IMR-90 (cell line): ENCODE data around the gene EYS. TPM values are rescaled to one million over a fixed set of nuclear protein-coding genes. Genes with fewer than 3 reads are reported as not detected.

ENCODE experiments used
- ATAC-seq: fragments of 200-7000 bp; cut with Tn5 transposase; 2 replicates; pipeline ENCODE4 v1.9.1; 2020; ENCODE audit warnings: low read depth, mild to moderate bottlenecking, moderate library complexity
- BruUV-seq: library from RNA; stranded (reverse); fragments of 400-500 nt; replicated peaks from 2 replicates; lab custom pipeline; 2021; lab: Mats Ljungman, UMichigan
- CTCF ChIA-PET: fragments of 300-600 bp; formaldehyde crosslinking; extraction: SDS; loops from one replicate; lab custom pipeline; 2021; ENCODE audit warnings: antibody characterized with exemption; lab: Yijun Ruan, JAX
- POLR2A ChIA-PET: fragments of 300-600 bp; sonication (Branson Sonifier 250); formaldehyde crosslinking; loops from one replicate; lab custom pipeline; 2022; ENCODE audit warnings: antibody characterized with exemption; ENCODE audit not compliant: unreplicated experiment; lab: Charles Lee
- DNase-seq: peaks from one replicate; pipeline ENCODE4 v3.0.0; 2013
- H2AFZ ChIP-seq: replicated peaks from 2 replicates; pipeline ENCODE3; 2013; ENCODE audit warnings: low read length, mild to moderate bottlenecking; ENCODE audit not compliant: poor library complexity
- H2AK5ac ChIP-seq: 2 replicates; pipeline ENCODE4 v1.6.1; 2013; ENCODE audit warnings: low read depth, low read length, inconsistent platforms
- H2AK9ac ChIP-seq: replicated peaks from 2 replicates; pipeline ENCODE3; 2013; ENCODE audit warnings: mild to moderate bottlenecking, low read depth, low read length, moderate library complexity; ENCODE audit not compliant: poor library complexity
- H2BK120ac ChIP-seq: 2 replicates; pipeline ENCODE4 v1.6.1; 2013; ENCODE audit warnings: low read depth, low read length, inconsistent platforms
- H2BK15ac ChIP-seq: 3 replicates; pipeline ENCODE4 v1.6.1; 2013; ENCODE audit warnings: low read depth, low read length, inconsistent platforms
- H2BK20ac ChIP-seq: 2 replicates; pipeline ENCODE4 v1.6.1; 2013; ENCODE audit warnings: low read depth, mild to moderate bottlenecking, inconsistent platforms, low read length, moderate library complexity
- H2BK5ac ChIP-seq: 2 replicates; pipeline ENCODE4 v1.6.1; 2013; ENCODE audit warnings: mild to moderate bottlenecking, low read depth, low read length, inconsistent platforms; ENCODE audit not compliant: poor library complexity, severe bottlenecking
- H3K14ac ChIP-seq: replicated peaks from 2 replicates; pipeline ENCODE4 v1.6.1; 2013; ENCODE audit warnings: low read depth, low read length, inconsistent platforms
- H3K18ac ChIP-seq: 2 replicates; pipeline ENCODE4 v1.6.1; 2013; ENCODE audit warnings: low read depth, low read length, control low read depth
- H3K23ac ChIP-seq: 2 replicates; pipeline ENCODE4 v1.6.1; 2013; ENCODE audit warnings: low read depth, low read length, inconsistent platforms
- H3K27ac ChIP-seq: 2 replicates; pipeline ENCODE4 v1.5.1; 2013; ENCODE audit warnings: mild to moderate bottlenecking, control low read depth, low read length; ENCODE audit not compliant: insufficient read depth
- H3K27me3 ChIP-seq: 2 replicates; pipeline ENCODE4 v1.6.1; 2013; ENCODE audit warnings: low read length; ENCODE audit not compliant: control insufficient read depth, insufficient read depth
- H3K36me3 ChIP-seq: 2 replicates; pipeline ENCODE4 v1.6.1; 2013; ENCODE audit warnings: low read length, mixed read lengths; ENCODE audit not compliant: control insufficient read depth, insufficient read depth
- H3K4ac ChIP-seq: 2 replicates; pipeline ENCODE4 v1.6.1; 2013; ENCODE audit warnings: low read depth, low read length, inconsistent platforms
- H3K4me1 ChIP-seq: 2 replicates; pipeline ENCODE4 v1.6.1; 2013; ENCODE audit warnings: low read length, mixed read lengths; ENCODE audit not compliant: control insufficient read depth, insufficient read depth
- H3K4me2 ChIP-seq: 2 replicates; pipeline ENCODE4 v1.6.1; 2013; ENCODE audit warnings: low read depth, mild to moderate bottlenecking, control low read depth, low read length, moderate library complexity
- H3K4me3 ChIP-seq: 2 replicates; pipeline ENCODE4 v1.5.1; 2013; ENCODE audit warnings: low read depth, mild to moderate bottlenecking, control low read depth, low read length, moderate library complexity; ENCODE audit not compliant: insufficient read depth
- H3K56ac ChIP-seq: 2 replicates; pipeline ENCODE4 v1.6.1; 2013; ENCODE audit warnings: low read length, inconsistent platforms; ENCODE audit not compliant: insufficient read depth; ENCODE audit errors: extremely low read depth
- H3K79me1 ChIP-seq, 2 experiments: 2 replicates each; pipeline ENCODE4 v1.6.1; 2013; ENCODE audit warnings: low read length in 2 of 2, inconsistent platforms in 1 of 2, low read depth in 1 of 2
- H3K9ac ChIP-seq: 2 replicates; pipeline ENCODE4 v1.6.1; 2013; ENCODE audit warnings: low read depth, low read length, control low read depth
- H3K9me1 ChIP-seq: 2 replicates; pipeline ENCODE4 v1.6.1; 2013; ENCODE audit warnings: low read length, inconsistent platforms; ENCODE audit not compliant: insufficient read depth
- H3K9me3 ChIP-seq: 2 replicates; pipeline ENCODE4 v1.6.1; 2013; ENCODE audit warnings: low read length; ENCODE audit not compliant: control insufficient read depth, insufficient read depth
- H4K20me1 ChIP-seq: 2 replicates; pipeline ENCODE4 v1.6.1; 2013; ENCODE audit warnings: low read length, inconsistent platforms; ENCODE audit not compliant: insufficient read depth
- H4K5ac ChIP-seq: 2 replicates; pipeline ENCODE4 v1.6.1; 2013; ENCODE audit warnings: mild to moderate bottlenecking, low read depth, low read length, control low read depth
- H4K8ac ChIP-seq, 2 experiments: 2 replicates each; pipeline ENCODE4 v1.6.1; 2013; ENCODE audit warnings: low read depth in 2 of 2, low read length in 2 of 2, control low read depth in 1 of 2, inconsistent platforms in 1 of 2
- H4K91ac ChIP-seq: 2 replicates; pipeline ENCODE4 v1.6.1; 2013; ENCODE audit warnings: low read depth, low read length, inconsistent platforms; ENCODE audit not compliant: insufficient read depth
- CTCF ChIP-seq: conservative IDR thresholded peaks from 2 replicates; pipeline ENCODE4 v1.5.1; 2012; ENCODE audit warnings: mild to moderate bottlenecking, low read depth, low read length, improper control_type of control experiment
- FOS ChIP-seq: fragments of 150-350 bp; IDR thresholded peaks from 2 replicates; pipeline ENCODE4 v1.6.1; 2016; ENCODE audit warnings: low read depth, low read length
- MAFK ChIP-seq: IDR thresholded peaks from 2 replicates; pipeline ENCODE4 v1.6.1; 2012; ENCODE audit warnings: low read depth, low read length, improper control_type of control experiment
- MAZ ChIP-seq: IDR thresholded peaks from 2 replicates; pipeline ENCODE4 v1.6.1; 2012; ENCODE audit warnings: low read depth, mild to moderate bottlenecking, low read length, improper control_type of control experiment, moderate library complexity, borderline replicate concordance
- POLR2A ChIP-seq: IDR thresholded peaks from 2 replicates; pipeline ENCODE4 v1.6.1; 2012; ENCODE audit warnings: mild to moderate bottlenecking, low read depth, low read length
- RAD21 ChIP-seq: IDR thresholded peaks from 2 replicates; pipeline ENCODE4 v1.6.1; 2012; ENCODE audit warnings: low read length, improper control_type of control experiment
- RCOR1 ChIP-seq: IDR thresholded peaks from 2 replicates; pipeline ENCODE4 v1.6.1; 2012; ENCODE audit warnings: mild to moderate bottlenecking, low read length, improper control_type of control experiment; ENCODE audit not compliant: insufficient replicate concordance
- USF2 ChIP-seq: fragments of 150-350 bp; IDR thresholded peaks from 2 replicates; pipeline ENCODE4 v1.6.1; 2017; ENCODE audit warnings: mild to moderate bottlenecking, antibody characterized with exemption, low read length, low read depth
- WGBS, 2 experiments: methylation state at CpG; one replicate each; pipeline versions ENCODE4 v1.1.5 to v1.1.7; 2013; ENCODE audit warnings: missing lambda C conversion rate in 2 of 2; ENCODE audit not compliant: insufficient read length in 1 of 2; ENCODE audit errors: extremely low coverage in 2 of 2; 5-methylcytosine and 5-hydroxymethylcytosine counted together
- dilution Hi-C: fragments of 300-500 bp; cut with HindIII; formaldehyde crosslinking; loops from one replicate; pipeline ENCODE4 v1.14.3; 2018; ENCODE audit warnings: low sequenced_read_pairs; ENCODE audit not compliant: unreplicated experiment
- in situ Hi-C: fragments of 300-500 bp; cut with MboI; formaldehyde crosslinking; loops from 3 replicates; pipeline ENCODE4 v1.14.3; 2019; ENCODE audit warnings: low sequenced_read_pairs, inconsistent platforms, mixed read lengths
- intact Hi-C: fragments of 100-400 bp; cut with micrococcal nuclease; formaldehyde crosslinking; loops from 2 replicates; pipeline ENCODE4 v1.10.0; 2022
- polyA plus RNA-seq, 3 experiments: library from polyadenylated mRNA; depleted of rRNA; stranded (reverse); fragments of >200 nt; gene quantifications; 2 replicates each; pipeline ENCODE4 v1.2.3, GENCODE V29; 2012; ENCODE audit warnings: low replicate concordance in 1 of 3
- total RNA-seq: library from RNA; depleted of rRNA; stranded (reverse); fragments of >200 nt; gene quantifications from 2 replicates; pipeline ENCODE4 v1.2.3, GENCODE V29; 2012

Gene EYS
- total and polyA plus RNA-seq, 2 of the 4 experiments (the other 2 are of a cell fraction): under 0.01 TPM; not detected in 1

GRCh38 chr6:63912887-63913286, 1794.1 kb downstream of the EYS start:
- Histone ChIP-seq H4K91ac (no peak overlapping the region), H3K4me3 (no peak overlapping the region), H2BK20ac (no peak overlapping the region), H3K56ac (no peak overlapping the region), H4K5ac (no peak overlapping the region), H3K27ac (no peak overlapping the region), H4K20me1 (no peaks in the 10 kb centered on the region), H2AK9ac (no peak overlapping the region), H2AFZ (no peak overlapping the region), H3K9ac (no peak overlapping the region), H2AK5ac (no peak overlapping the region), H4K8ac (no peak overlapping the region), H3K18ac (no peak overlapping the region), H3K23ac (no peak overlapping the region), H3K4me1 (no peaks in the 10 kb centered on the region), H3K9me3 (no peaks in the 10 kb centered on the region), H2BK120ac (no peak overlapping the region), H3K4me2 (no peak overlapping the region), H3K36me3 (no peaks in the 10 kb centered on the region), H3K14ac (no peak overlapping the region), H3K79me1 (no peaks in the 10 kb centered on the region), H3K9me1 (no peaks in the 10 kb centered on the region), H2BK5ac (no peak overlapping the region), H3K4ac (no peak overlapping the region), H2BK15ac (no peak overlapping the region), H3K27me3 (no peaks in the 10 kb centered on the region)
- TF ChIP-seq CTCF: no peak
- no peak for TF ChIP-seq USF2
- TF ChIP-seq POLR2A: no peak
- no peak for TF ChIP-seq MAFK
- TF ChIP-seq FOS: no peak
- no peak for TF ChIP-seq RCOR1
- no peak for TF ChIP-seq RAD21
- no peak for TF ChIP-seq MAZ
- ATAC-seq: no peak
- ChIA-PET CTCF (interaction anchor here (0.6 kb wide), 1 partner anchor 144 kb away, joined by 3 read pairs; no protein-coding TSS in a partner anchor), POLR2A (no interaction called here)
- BruUV-seq: no TSS peak
- dilution Hi-C loops (no loop called here), in situ Hi-C loops (no loop called here), intact Hi-C loops (loop anchor here (10.0 kb wide), 1 partner anchor 558 kb away; no protein-coding TSS in a partner anchor)
- DNase-seq: no peak
- no CpG with 5 or more reads among the region's 1 CpG for WGBS, 2 experiments
